HG03045 (cell line): ENCODE measurements around the gene FXYD4.
"Not testable (repeated sequence)": the region's sequence is repeated elsewhere in the genome, so short reads cannot be mapped to it uniquely, and the experiment has no call there.

Experiments
- ATAC-seq: cut with Tn5 transposase; IDR thresholded peaks from one replicate; pipeline ENCODE4 v1.9.1; 2021; ENCODE audit warnings: mild to moderate bottlenecking, moderate library complexity; ENCODE audit not compliant: unreplicated experiment

The FXYD4 gene

GRCh38 chr10:43374194-43374593 is 2.8 kb downstream of the FXYD4 start:
- ATAC-seq, result no peak

DNA sequence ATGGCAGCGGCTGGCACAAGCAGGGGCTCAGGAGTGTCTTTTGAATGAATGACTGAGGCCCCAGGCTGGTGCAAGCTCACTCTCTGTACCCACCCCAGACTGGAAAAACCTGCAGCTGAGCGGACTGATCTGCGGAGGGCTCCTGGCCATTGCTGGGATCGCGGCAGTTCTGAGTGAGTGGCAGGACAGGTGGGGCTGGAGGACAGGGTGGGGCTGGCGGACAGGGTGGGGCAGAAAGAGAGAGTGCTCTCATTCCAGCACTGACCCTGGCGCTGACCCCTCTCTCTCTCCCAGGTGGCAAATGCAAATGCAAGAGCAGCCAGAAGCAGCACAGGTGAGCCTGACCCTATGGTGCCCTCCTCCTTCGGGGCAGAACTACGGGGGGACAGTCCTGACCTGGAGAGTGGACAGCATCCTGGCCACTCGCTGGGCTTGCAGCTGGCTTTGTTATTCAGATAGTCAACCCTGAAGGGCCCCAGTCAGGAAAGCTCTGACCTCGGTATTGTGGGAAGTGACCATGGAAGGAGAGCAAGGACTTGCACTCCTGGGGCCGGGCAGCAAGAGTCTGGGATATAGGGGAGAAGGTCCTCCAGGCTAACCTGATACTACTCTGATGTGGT is 4.1 kb downstream of the FXYD4 start:
- no peak for ATAC-seq

- no peak for ATAC-seq
Measured at GRCh38 chr10:43376046-43376635, 4.7 kb downstream of the FXYD4 start.

DNA sequence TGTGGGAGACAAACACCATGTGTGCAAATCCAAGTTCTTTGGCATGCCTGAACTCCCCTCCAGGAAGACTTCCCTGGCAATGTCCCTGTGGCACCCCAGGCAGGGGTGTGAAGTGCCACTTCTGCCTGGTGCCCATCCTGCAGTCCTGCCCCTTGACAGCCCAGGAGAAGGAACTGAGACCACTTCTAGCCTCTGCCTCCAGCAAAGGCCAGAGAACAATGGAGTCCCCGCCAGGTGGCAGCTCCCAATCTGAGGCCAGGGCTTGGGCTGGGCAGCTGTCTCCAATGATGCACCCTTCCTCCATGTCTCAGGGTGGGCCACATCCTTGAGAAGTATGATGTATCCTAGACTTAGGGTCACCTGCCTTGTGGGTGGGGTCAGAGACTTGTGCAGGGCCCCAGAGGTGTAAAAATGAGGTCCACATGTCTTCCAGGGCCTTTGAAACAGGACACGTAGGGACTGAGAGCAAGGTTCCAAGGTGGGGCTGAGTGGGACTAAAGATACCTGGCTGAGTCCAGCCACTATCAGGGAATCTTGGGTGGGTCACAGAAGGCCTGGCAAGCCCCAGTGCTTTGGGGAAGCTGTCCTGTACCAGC is 5.5 kb downstream of the FXYD4 start:
- ATAC-seq, result no peak

- ATAC-seq, result no peak
Measured at GRCh38 chr10:43377424-43377883, 6.0 kb downstream of the FXYD4 start.

DNA sequence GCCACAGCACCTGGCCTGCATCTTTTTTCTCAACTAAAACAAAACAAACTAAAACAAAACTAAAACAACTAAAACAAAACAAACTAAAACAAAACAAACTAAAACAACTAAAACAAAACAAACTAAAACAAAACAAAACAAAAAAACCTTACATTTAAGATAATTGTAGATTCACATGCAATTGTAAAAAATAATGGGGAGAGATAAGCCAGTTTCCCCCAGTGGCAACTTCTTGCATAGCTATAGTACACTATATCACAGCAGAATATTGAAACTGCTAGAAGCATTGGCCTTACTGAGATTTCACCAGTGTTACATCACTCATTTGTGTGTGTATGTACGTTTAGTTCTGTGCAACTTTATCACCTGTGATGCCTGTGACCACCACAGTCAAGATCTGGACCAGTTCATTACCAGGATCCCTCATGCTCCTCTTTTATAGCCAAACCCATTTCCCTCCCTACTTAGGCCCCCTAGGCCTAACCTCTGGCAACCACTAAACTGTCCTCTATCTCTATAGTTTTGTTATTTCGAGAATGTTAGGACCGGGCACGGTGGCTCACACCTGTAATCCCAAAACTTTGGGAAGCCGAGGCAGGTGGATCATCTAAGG is 9.3 kb downstream of the FXYD4 start:
- no peak for ATAC-seq

- no peak for ATAC-seq
Measured at GRCh38 chr10:43383204-43383971, 12.0 kb downstream of the FXYD4 start.

DNA sequence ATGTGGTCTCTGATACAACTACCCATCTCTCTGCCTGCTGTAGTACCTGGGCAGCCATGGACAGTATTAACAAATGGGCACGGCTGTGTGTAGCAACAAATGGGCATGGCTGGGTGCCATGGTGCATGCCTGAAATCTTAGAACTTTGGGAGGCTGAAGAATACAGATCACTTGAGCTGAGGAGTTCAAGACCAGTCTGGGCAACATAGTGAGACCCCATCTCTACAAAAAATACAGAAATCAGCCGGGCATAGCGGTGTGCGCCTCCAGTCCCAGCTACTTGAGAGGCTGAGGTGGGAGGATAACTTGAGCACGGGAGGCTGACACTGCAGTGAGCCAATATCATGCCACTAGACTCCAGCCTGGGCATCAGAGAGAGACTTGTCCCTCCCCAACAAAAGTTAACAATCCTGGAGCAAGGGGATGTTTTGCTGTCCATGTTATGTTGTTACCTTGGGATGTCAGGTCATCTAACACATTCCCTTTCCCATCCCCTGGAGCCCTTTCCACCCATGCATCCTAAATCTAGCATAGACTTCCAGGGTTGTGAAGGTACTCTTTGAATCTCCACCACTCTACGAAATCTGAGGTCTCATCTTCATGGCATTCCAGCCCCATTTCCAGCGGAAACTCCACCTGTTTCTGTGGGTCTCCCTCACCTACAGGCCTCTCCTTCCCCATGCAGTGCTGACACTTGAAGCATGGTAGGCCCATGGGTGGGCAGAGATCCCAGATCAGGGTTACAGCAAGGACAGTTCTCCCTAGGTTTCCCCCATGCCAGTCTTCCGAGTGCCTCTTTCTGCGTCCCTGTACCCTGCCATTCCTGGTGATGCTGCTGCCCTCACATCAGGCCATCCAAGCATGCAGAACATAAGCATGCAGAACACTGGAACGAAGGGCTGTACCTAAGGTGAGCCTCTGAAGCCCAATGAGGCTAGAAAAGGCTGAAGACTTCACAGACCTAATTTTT is 13.1 kb downstream of the FXYD4 start:
- no peak for ATAC-seq

GRCh38 chr10:43385412-43386004 is 14.1 kb downstream of the FXYD4 start:
- no peak for ATAC-seq

GRCh38 chr10:43386549-43386948 is 15.1 kb downstream of the FXYD4 start:
- no peak for ATAC-seq

DNA sequence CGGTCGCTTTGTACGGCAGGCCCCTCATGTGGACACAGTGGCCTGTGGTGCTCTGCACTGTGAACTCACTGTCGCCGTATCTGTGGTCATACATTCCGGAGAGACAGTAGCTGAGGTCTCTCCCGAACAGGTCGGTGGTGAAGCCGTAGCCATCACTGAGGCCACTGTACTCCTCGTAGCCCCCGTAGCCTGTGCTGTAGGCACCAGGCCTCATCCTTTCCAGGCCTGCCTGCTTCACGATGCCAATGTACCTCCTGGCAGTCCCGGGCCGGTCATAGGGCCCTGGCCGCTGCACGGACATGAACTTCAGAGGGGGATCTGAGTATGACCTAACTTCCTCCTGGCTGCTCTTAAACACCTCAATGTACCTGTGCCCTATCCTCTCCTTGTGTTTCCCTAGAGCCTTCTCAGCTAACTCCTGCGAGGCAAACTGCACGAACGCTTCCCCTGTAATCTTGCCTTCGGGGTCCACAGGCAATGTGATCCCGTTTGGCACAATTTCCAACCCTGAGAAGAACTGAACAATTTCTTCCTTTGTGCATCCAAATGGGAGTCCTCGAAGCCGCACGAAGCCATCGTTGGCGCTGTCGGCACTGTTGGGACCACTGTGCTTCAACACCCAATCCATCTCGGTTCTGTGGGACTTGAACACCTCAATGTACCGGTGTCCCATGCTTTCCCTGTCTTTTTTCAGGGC is 15.7 kb downstream of the FXYD4 start:
- ATAC-seq, result no peak

GRCh38 chr10:43387678-43388032 is 16.2 kb downstream of the FXYD4 start:
- ATAC-seq, result no peak

DNA sequence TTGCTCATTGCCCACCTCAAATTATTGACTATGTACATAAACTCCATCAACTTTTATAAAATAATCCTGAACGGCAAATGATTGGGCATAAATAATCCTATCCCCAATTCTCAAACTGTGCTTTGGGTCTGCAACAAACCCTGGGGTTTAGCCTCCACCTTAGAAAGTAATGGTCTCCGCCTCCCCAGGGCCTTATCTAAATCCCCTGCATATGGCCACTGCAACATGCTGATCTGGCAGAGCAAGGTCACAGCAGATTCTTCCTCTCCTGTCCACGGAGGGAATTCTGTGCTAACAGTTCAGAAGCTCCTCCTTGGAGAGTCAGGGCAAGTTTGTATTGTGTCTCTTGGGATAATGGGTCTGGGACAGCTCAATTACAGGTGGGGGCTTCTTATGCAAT is 18.4 kb downstream of the FXYD4 start:
- no peak for ATAC-seq

GRCh38 chr10:43390333-43390732 is 18.9 kb downstream of the FXYD4 start:
- ATAC-seq, result no peak

- no peak for ATAC-seq
Measured at GRCh38 chr10:43390759-43391158, 19.3 kb downstream of the FXYD4 start.

- no peak for ATAC-seq
Measured at GRCh38 chr10:43391496-43391895, 20.1 kb downstream of the FXYD4 start.

- no peak for ATAC-seq
Measured at GRCh38 chr10:43392748-43393147, 21.3 kb downstream of the FXYD4 start.

GRCh38 chr10:43393186-43393585 is 21.8 kb downstream of the FXYD4 start:
- ATAC-seq, result not testable (repeated sequence)
